ENCODE results near the gene API5.

Gene API5

DNA sequence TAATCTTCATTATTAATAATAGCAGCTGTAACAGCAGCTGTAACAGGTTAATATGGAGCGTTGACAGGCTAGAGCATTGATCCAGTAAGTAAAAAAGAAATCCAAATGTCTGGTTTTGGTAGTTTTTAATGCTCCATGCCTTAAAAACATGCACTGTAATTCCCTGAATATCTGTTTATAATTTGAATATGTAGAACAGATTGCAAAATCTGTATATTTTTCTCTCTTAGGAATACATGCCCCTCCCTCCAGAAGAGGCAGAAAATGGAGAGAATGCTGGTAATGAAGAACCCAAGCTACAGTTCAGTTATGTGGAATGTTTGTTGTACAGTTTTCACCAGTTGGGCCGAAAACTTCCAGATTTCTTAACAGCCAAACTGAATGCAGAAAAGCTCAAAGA is 16.7 kb downstream of the API5 start:
- TF ChIP-seq, protein P1, sequence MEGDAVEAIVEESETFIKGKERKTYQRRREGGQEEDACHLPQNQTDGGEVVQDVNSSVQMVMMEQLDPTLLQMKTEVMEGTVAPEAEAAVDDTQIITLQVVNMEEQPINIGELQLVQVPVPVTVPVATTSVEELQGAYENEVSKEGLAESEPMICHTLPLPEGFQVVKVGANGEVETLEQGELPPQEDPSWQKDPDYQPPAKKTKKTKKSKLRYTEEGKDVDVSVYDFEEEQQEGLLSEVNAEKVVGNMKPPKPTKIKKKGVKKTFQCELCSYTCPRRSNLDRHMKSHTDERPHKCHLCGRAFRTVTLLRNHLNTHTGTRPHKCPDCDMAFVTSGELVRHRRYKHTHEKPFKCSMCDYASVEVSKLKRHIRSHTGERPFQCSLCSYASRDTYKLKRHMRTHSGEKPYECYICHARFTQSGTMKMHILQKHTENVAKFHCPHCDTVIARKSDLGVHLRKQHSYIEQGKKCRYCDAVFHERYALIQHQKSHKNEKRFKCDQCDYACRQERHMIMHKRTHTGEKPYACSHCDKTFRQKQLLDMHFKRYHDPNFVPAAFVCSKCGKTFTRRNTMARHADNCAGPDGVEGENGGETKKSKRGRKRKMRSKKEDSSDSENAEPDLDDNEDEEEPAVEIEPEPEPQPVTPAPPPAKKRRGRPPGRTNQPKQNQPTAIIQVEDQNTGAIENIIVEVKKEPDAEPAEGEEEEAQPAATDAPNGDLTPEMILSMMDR (conservative IDR thresholded peaks at IDR 0.05): no peak
- H3K27ac ChIP-seq: no peak overlapping the region

DNA sequence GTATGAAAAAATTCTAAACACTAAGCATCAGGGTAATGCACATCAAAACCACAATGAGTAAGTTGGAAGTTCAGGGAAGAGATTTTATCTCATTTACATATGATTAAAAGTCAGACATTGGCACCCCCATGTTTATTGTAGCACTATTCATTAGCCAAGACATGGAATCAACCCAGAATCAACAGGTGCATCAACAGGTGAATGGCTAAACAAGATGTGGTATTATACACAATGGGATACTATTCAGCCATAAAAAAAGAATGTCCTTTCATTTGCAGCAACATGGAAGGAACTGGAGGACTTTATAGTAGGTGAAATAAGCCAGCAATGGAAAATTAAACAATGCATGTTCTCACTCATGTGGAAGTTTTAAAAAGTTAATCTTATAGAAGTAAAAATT is 29.4 kb downstream of the API5 start:
- TF ChIP-seq, protein P1 (conservative IDR thresholded peaks at IDR 0.05): no peak
- no peak overlapping the region for H3K27ac ChIP-seq

DNA sequence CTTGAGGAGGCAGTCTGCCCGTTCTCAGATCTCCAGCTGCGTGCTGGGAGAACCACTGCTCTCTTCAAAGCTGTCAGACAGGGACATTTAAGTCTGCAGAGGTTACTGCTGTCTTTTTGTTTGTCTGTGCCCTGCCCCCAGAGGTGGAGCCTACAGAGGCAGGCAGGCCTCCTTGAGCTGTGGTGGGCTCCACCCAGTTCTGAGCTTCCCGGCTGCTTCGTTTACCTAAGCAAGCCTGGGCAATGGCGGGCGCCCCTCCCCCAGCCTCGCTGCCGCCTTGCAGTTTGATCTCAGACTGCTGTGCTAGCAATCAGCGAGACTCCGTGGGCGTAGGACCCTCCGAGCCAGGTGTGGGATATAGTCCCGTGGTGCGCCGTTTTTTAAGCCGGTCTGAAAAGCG is 39.6 kb downstream of the API5 start:
- H3K27ac ChIP-seq: peak overlapping the region; percentile 66

DNA sequence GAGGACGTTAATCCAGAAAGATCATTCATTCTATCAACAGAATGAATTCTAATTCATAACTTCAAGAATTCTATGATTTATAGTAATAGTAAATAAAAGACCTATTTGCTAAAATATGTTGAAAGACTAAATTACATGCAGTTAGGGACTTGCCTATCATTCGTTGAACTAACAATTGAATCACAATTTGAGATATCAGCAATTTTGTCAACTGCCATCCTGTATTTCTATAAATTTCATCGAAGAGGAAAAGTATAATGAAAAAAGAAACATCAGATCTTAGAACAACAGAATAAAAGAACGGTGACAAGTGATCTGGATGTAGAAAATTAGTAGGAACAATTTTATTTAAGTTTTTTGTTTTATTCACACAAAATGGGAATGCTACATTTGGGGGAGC is 42.5 kb downstream of the API5 start:
- no peak overlapping the region for H3K27ac ChIP-seq
- TF ChIP-seq, protein P1 (conservative IDR thresholded peaks at IDR 0.05): no peak

DNA sequence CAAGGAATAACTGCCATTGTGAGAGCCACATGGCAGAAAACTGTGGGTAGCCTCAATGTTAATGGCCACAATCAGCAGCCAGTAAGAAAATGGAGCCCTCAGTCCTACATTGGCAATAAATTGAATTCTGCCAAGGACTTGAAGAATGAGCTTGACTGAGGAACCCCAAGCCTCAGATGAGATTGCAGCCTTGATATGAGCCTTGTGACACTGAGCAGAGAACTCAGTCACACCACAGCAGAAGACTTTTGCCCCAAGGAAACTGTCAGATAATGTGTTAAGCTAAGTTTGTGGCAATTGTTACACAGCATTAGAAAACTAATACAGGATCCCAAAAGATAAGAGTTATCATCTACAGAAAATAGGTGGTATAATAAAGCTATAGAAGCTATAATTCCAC is 44.5 kb downstream of the API5 start:
- H3K27ac ChIP-seq: no peak overlapping the region
- TF ChIP-seq, protein P1 (conservative IDR thresholded peaks at IDR 0.05): no peak

DNA sequence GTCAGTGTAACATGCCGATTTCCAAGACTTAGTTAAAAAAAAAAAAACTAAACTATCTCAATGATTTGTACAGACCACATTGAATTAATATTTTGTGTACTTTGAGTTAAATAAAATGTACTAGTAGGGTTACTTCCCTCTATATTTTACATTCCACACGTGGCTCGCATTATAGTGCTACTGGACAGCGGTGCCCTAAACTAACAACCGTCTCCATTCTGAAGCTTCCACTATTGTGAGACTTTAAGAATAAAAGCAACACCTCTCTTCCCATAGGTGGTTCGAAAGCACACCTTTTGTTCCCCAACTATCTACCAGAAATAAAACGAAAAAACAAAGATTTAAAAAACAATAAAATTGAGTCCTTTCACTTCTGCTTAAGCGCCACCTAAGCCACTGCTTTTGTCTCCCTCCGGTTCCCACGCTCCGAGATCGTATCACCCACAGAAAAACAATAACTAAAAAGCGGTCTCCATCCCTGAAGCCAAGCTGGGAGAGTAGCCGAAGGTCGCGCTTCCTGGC is 46.5 kb downstream of the API5 start:
- TF ChIP-seq, protein P1 (conservative IDR thresholded peaks at IDR 0.05): no peak
- peak overlapping the region; percentile 87 for H3K27ac ChIP-seq

DNA sequence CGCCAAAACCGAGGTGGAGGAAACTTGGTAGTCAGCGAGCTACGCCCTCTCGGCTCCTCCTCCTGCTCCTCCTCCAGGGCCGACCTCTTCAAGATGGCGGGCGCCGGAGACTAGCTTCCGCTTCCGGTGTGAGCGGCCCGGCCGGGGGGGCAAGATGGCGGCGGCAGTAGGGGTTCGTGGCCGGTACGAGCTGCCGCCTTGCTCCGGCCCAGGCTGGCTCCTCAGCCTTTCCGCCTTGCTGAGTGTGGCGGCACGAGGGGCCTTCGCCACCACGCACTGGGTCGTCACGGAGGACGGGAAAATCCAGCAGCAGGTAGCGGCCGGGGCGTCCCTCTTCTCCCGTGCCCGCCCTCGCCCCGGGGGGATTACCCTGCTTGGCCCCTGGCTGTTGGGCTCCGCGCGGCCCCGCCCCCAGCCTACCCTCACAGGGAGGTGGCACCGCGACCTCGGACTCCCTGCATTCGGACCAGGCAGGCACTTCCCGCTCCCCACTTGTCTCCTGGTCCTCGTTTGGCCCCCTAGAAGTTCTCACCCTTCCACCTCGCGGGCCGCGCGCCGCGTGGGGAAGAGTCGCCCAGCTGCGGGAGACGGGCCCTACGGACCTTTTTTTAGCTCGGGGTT is 47.1 kb downstream of the API5 start, which contains the start of gene TTC17:
Gene TTC17, plus strand, starts transcription at position 120 of the 621 bp plus-strand sequence. Its CDS starts 35 bp downstream, at position 155.
- H3K27ac ChIP-seq: peak within 1 kb of the TSS; percentile 87
- TF ChIP-seq, protein P1 (conservative IDR thresholded peaks at IDR 0.05): no peak

DNA sequence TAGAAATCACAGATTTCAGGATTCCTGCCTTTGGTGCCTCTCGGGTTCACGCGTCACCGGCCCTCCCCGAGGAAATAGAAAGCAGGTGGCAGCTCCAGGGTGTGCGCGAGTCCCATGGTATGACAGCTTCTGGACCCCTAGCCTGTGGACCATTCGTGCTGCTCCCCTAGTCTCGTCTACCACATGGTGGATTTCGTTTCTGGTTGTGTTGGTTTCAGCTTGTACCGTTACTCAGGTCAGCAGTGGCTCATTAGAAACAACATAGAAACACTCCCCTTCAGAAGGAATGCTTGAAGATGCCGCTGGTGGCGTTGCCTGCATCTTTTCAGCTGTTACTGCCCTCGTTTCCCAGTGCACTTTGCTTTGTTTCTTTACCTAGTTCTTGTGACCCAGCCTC is 47.6 kb downstream of the API5 start:
- H3K27ac ChIP-seq: peak overlapping the region; percentile 87
- TF ChIP-seq, protein P1 (conservative IDR thresholded peaks at IDR 0.05): no peak

All from VCaP (cell line).